Pons (tissue), 1 donor: Measurements from ENCODE around the gene TCAP.

Experiments
- DNase-seq: peaks from one replicate; pipeline ENCODE4 v3.0.0-alpha.2; 2016; ENCODE audit warnings: low spot score

TCAP gene

GRCh38 chr17:39648616-39649366 lies 16.4 kb upstream of the TCAP start:
- DNase-seq: no peak

- no peak for DNase-seq
These were observed 15.0 kb upstream of the TCAP start for GRCh38 chr17:39650121-39650579.

- peak; percentile 31 for DNase-seq
These were observed 13.1 kb upstream of the TCAP start for GRCh38 chr17:39651923-39652586.

GRCh38 chr17:39652587-39653315 lies 12.4 kb upstream of the TCAP start:
- peak; percentile 92 for DNase-seq

- no peak for DNase-seq
These were observed 11.9 kb upstream of the TCAP start for GRCh38 chr17:39653316-39653661.

GRCh38 chr17:39653662-39654331 lies 11.4 kb upstream of the TCAP start:
- DNase-seq: peak; percentile 81

GRCh38 chr17:39655105-39655504 lies 10.0 kb upstream of the TCAP start:
- no peak for DNase-seq

- DNase-seq: no peak
These were observed 6.8 kb upstream of the TCAP start for GRCh38 chr17:39658346-39658745.

- no peak for DNase-seq
These were observed 6.4 kb upstream of the TCAP start for GRCh38 chr17:39658760-39659159.

- DNase-seq: peak; percentile 51
These were observed 5.7 kb upstream of the TCAP start for GRCh38 chr17:39659279-39660010.

- DNase-seq: no peak
These were observed 5.2 kb upstream of the TCAP start for GRCh38 chr17:39660011-39660360.

GRCh38 chr17:39660397-39661385 lies 4.5 kb upstream of the TCAP start:
- DNase-seq: no peak

GRCh38 chr17:39661744-39662541 lies 3.2 kb upstream of the TCAP start:
- no peak for DNase-seq

- no peak for DNase-seq
These were observed 2.4 kb upstream of the TCAP start for GRCh38 chr17:39662551-39663339.

- DNase-seq: no peak
These were observed 1.8 kb upstream of the TCAP start for GRCh38 chr17:39663340-39663687.

GRCh38 chr17:39663688-39664580 lies 1.2 kb upstream of the TCAP start:
- no peak for DNase-seq

- no peak for DNase-seq
These were observed 584 bp downstream of the TCAP start for GRCh38 chr17:39665642-39666224.

- DNase-seq: no peak
These were observed 1.1 kb downstream of the TCAP start for GRCh38 chr17:39666231-39666600.
